GM12872 (cell line): Measurements from ENCODE around the gene PRKACA.

Experiments used
- CTCF ChIP-seq: IDR thresholded peaks from 3 replicates; pipeline ENCODE4 v1.5.1; 2011; ENCODE audit warnings: low read depth, mild to moderate bottlenecking, low read length, moderate library complexity; ENCODE audit not compliant: insufficient read depth

The PRKACA gene

GRCh38 chr19:14088634-14089411, 28.7 kb downstream of the PRKACA start:
- no peak for TF ChIP-seq CTCF

- TF ChIP-seq CTCF: no peak
These were observed 31.5 kb downstream of the PRKACA start for GRCh38 chr19:14086098-14086497.

GRCh38 chr19:14085309-14085995, 32.1 kb downstream of the PRKACA start, which contains the start of gene C19orf67:
Gene C19orf67, minus strand, starts transcription at chr19:14085783. Its CDS starts 156 bp downstream, at chr19:14085627.
- no peak for TF ChIP-seq CTCF

GRCh38 chr19:14082675-14082960, 34.9 kb downstream of the PRKACA start:
- TF ChIP-seq CTCF: no peak

GRCh38 chr19:14081797-14082674, 35.5 kb downstream of the PRKACA start:
- TF ChIP-seq CTCF: no peak

- TF ChIP-seq CTCF: no peak
These were observed 36.4 kb downstream of the PRKACA start for GRCh38 chr19:14080887-14081796.
